ENCODE data around the gene IL1RAP.

DNA sequence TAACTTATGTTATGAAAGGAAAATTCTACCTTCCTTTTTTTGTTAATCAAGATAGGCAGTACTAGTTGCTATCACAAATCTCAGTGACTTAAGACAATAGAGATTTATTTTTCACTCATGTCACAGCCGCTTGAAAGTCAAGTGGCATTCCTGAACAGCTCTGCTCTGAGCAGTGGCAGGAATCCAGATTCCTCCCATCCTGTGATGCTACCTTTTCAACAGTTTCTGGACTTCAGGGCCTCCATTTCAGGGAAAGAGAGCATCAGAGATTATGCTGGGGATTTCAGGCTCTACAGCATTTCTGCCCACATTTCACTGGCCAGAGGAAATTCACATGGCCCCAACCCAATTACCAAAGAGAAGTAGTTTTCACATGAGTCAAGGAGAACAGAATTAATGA, 83.4 kb downstream of the IL1RAP start:
- TF ChIP-seq POLR2A (IDR thresholded peaks at IDR 0.05; ENCODE audit: extremely low read depth, insufficient read length) = no peak
- TF ChIP-seq, protein P1, sequence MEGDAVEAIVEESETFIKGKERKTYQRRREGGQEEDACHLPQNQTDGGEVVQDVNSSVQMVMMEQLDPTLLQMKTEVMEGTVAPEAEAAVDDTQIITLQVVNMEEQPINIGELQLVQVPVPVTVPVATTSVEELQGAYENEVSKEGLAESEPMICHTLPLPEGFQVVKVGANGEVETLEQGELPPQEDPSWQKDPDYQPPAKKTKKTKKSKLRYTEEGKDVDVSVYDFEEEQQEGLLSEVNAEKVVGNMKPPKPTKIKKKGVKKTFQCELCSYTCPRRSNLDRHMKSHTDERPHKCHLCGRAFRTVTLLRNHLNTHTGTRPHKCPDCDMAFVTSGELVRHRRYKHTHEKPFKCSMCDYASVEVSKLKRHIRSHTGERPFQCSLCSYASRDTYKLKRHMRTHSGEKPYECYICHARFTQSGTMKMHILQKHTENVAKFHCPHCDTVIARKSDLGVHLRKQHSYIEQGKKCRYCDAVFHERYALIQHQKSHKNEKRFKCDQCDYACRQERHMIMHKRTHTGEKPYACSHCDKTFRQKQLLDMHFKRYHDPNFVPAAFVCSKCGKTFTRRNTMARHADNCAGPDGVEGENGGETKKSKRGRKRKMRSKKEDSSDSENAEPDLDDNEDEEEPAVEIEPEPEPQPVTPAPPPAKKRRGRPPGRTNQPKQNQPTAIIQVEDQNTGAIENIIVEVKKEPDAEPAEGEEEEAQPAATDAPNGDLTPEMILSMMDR (IDR thresholded peaks at IDR 0.05; ENCODE audit: low read depth, low read length) = no peak
